ENCODE data around the gene CRTC3.

DNA sequence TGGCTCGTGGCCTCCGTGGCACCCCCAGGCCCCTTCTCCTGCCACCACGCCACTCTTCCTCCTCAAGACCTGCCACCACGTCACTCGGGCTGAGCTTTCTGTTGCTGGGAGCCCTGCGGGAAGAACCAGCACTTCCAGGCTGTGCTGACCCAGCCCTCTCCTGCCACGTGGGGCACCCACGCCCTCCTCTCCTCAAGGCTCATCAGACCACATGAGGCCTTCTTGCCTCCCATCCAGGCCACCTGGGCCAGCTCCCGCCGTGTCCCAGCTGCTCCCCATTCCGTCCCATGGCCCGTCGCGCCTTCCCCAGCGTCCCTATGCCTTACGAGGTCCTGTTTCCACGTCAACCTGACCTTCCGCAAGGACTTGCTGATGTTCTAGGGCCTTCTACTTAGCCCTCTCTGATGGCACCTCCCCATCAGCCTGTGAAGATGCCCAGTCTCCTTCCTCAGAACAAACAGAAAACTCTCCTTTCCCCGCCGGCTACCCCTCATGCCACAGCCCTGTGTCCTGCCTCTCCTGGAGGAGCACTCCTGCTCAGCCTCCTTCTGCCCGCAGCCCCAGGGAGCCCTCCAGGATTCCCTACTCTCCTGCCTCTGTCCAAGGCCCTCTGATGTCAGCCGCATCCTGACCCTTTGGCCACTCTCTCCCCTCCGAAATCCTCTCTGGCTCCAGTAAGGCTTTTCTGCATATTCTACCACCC is 116.3 kb downstream of the CRTC3 start:
- TF ChIP-seq YY1 (IDR thresholded peaks at IDR 0.05; ENCODE audit: insufficient read depth, insufficient read length), result no peak
- no peak for TF ChIP-seq ZNF274 (IDR thresholded peaks at IDR 0.05; ENCODE audit: low read depth, low read length)

Measured in NT2/D1 (cell line).